SW480 (cell line): ENCODE measurements around the gene SYVN1.

Experiments
- DNase-seq: peaks from one replicate; pipeline ENCODE4 v3.0.0-alpha.2; 2016; ENCODE audit warnings: low spot score

SYVN1 gene

DNA sequence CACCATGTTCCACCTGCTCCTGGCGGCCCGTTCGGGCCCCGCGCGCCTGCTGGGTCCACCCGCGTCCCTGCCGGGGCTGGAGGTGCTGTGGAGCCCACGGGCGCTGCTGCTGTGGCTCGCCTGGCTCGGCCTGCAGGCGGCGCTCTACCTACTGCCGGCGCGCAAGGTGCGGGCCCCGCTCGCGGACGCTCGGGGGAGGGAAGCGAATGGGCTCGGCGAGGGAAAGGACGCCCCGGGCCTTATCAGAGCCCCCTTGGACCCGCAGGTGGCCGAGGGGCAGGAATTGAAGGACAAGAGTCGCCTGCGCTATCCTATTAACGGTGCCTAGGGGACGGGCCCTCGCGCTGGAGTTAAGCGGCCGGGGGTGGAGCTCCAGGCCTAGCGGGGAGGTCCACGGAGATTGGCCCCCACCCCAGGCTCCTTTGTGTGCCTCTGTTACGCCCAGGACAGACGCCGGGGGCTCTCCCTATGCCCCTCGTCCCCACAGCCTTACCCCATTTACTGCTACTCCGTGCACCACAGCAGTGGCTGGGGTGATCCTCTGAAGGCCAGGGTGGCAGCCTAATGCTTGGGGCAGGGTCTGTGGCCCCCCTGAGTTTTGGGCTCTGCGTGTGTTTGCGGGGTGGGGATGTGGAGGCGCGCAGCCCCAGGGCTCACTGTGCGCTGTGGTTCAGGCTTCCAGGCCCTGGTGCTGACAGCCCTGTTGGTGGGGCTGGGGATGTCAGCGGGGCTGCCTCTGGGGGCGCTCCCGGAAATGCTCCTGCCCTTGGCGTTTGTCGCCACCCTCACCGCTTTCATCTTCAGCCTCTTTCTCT is 21.6 kb downstream of the SYVN1 start:
- DNase-seq: peak; percentile 61

DNA sequence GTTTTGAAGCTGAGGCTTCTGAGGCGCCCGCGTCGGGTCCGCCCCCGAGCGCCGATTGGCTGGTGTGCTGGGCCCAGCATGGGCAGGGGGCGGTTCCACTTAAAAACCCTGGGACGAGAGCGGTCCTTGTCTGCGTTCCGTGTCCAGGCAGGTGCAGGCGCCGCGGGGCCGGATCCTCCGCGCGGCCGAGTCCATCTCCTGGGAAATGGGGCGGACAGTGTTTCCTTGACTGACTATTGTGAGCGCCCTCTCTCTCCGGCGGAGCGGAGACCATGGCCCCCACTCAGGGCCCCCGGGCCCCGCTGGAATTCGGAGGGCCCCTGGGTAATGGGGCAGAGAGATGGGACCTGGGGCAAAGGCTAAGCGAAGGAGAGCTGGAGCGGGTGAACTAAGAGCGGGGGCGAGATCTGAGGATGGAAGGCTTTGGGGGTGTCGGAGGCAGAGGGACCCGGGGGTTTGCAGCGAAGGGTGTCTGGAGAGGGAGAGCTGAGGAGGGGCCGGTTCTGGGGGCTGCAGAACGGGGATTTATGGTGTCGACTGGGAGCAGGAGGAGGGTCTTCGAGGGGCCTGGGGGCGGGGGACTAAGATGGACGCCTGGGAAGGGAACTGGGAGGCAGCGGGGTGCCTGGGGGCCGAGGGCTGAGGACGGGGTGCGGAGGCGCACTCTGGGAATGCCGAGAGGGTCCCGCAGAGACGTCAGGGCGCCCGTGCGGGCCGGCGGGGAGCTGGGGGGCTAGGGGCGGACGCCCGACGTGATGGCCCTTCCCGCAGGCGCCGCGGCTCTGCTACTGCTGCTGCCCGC is 22.4 kb downstream of the SYVN1 start, which contains the start of gene TM7SF2:
Gene TM7SF2 (plus strand): TSS at position 129 of the 802 bp plus-strand sequence. CDS start 144 bp downstream, at position 273.
- DNase-seq: peak; percentile 95

DNA sequence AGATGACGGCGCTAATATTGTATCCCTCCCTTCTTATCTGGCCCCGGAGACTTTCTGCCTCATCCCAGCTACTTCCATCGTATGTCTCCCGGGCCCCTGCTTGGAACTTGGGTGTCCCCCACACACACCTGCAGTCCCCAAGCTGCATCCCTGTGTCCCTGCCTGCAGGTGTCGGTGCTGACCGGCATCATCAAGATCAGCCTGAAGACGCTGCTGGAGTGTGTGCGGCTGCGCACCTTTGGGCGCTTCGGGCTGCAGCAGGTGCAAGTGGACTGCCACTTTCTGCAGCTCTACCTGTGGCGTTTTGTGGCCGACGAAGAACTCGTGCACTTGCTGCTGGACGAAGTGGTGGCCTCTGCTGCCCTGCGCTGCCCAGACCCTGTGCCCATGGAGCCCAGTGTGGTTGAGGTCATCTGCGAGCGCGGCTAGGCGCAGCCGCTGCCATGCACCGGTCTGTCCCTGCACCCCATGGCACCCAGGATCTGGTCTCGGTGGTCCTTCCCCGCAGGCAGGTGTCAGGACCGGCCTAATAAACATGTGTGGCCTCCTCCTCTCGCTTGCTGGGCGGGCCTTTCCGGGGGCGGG is 23.1 kb downstream of the SYVN1 start:
- DNase-seq: no peak

DNA sequence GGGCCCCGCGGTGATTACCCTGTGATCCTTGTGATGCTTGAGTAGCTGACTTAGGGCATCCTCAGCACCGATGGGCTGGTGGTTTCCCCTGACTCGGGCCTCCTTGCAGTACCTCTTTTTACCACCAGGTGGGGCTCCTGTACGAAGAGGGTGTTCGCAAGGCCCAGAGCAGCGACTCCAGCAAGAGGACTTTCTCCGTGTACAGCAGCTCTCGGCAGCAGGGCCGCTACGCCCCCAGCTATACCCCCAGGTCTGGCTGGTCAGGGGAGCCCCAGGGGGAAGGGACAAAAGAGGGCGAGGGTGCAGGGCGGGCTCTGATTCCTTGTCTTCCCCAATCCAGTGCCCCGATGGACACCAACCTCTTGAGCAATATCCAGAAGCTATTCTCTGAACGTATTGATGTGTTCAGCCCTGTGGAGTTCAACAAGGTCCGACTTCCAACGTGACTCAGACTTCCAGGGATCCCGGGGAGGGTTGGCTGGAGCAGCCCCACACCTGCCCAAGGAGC is 23.9 kb downstream of the SYVN1 start:
- DNase-seq: peak; percentile 79

DNA sequence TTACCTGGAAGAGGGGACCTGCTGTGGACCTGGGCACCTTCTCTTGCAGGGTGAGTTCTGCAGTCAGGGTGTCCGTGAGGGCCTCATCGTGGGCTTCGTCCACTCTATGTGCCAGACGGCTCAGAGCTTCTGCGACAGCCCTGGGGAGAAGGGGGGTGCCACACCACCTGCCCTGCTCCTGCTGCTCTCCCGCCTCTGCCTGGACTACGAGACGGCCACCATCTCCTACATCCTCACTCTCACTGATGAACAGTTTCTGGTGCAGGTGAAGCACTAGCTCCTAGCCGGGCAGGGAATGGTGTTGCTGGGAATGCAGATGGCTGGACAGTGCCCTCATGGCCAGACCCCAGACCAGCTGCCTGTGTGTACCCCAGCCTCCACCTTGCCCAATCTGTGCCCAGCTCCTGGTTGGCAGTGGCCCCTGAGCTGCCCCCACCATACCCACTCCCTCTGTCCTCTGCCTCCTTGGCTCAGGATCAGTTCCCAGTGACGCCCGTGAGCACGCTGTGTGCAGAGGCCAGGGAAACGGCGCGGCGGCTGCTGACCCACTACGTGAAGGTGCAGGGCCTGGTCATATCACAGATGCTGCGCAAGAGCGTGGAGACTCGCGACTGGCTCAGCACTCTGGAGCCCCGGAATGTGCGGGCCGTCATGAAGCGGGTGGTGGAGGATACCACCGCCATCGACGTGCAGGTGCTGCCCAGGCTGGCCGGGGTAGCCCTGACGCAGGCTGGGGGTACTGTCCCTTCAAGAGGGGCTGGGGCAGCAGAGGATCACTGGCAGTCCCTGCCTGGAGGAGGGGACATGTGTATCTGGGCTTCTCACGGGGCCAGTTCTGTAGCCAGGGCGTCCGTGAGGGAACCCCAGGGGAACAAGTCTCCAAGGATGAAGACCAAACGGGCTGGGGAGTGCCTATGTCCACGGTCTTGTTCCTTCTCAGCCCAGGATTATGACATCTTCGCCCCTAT is 24.8 kb downstream of the SYVN1 start:
- no peak for DNase-seq

DNA sequence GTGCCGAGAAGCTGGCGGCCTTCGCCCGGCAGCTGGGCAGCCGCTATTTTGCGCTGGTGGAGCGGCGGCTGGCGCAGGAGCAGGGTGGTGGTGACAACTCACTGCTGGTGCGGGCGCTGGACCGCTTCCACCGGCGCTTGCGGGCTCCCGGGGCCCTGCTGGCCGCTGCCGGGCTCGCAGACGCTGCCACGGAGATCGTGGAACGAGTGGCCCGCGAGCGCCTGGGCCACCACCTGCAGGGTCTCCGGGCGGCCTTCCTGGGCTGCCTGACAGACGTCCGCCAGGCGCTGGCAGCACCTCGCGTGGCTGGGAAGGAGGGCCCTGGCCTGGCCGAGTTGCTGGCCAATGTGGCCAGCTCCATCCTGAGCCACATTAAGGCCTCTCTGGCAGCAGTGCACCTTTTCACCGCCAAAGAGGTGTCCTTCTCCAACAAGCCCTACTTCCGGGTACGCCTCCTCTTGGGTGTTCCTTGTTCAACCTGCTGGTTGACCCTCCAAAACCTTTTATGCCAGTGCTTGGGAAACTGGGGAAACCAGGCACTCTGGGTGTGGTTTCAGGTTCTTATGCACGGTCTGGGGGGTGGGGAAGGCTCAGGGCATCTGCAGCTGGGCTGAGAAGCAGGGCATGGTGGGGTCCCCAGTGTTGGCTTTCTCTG is 25.7 kb downstream of the SYVN1 start:
- no peak for DNase-seq

DNA sequence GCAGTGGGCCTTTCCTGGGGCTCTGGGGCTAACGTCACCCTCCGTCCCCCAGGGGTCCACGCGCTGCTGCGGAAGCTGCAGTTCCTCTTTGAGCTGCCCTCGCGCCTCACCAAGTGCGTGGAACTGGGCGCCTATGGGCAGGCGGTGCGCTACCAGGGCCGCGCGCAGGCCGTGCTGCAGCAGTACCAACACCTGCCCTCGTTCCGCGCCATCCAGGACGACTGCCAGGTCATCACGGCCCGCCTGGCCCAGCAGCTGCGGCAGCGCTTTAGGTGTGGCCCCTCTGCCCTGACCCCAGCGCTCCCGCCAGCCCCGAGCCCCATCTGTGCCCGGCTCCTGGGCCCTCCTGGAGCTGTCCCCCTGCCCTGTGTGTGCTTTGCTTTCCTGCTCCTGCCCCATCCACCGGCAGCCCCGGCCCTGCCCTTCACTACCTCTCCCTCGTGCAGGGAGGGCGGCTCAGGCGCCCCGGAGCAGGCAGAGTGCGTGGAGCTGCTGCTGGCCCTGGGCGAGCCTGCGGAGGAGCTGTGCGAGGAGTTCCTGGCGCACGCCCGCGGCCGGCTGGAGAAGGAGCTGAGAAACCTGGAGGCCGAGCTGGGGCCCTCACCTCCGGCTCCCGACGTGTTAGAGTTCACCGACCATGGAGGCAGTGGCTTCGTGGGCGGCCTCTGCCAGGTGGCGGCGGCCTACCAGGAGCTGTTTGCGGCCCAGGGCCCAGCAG is 26.4 kb downstream of the SYVN1 start:
- no peak for DNase-seq

DNA sequence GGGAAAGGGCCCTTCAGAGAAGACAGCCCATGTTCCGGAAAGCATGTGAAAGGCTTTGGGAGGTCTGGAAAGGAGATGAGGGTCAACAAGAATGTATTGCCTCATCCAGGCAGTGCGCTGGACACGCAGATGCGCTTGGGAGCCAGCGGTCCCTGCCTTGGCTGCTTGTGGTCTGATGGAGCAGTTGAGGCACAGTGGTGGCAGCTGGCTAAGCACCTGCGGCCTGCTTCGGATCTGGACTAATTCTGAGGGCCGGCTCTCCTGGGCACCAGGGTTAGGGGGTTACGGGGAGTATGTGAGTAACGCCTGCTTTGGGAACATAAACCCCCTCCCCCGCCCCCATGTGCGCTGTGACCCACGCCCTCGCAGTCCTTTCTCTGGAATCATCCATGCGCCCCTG is 27.2 kb downstream of the SYVN1 start:
- no peak for DNase-seq

DNA sequence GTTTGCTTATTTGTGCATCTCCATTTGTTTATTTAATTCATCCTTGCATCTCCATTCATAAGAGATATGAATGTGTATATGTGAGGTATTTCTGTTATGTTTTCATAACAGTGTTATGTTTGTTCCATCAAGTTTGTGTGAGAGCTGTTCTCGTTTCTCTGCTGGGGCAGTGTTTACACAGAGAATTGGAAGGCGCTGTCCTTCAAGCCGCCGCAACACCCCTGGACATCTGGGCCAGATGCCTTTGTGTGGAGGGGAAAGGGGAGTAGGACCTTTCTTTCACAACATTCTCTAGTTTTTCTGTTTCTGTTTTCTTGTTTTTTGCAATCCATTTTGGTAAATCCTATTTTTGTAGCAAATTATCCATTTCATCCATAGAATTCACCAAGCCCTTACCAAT is 29.7 kb downstream of the SYVN1 start:
- DNase-seq: no peak

DNA sequence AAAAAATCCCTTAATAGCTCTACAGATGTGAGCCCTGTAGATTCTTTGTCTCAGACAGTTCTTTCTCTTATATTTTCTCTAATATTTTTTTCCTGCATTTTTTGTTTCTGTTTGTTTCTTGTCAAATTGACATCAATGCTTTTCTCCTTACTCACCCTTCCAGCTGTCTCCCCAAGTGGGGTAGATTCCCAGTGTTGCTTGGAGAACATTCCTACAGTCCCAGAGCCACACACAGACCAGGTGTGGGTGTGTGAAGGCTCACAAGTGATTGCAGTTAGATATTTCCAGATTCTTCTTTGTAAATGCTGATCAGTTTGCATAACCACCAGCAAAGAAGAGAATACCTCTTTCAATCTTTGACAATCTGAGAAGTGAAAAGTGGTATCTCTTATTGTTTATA is 30.8 kb downstream of the SYVN1 start:
- no peak for DNase-seq

DNA sequence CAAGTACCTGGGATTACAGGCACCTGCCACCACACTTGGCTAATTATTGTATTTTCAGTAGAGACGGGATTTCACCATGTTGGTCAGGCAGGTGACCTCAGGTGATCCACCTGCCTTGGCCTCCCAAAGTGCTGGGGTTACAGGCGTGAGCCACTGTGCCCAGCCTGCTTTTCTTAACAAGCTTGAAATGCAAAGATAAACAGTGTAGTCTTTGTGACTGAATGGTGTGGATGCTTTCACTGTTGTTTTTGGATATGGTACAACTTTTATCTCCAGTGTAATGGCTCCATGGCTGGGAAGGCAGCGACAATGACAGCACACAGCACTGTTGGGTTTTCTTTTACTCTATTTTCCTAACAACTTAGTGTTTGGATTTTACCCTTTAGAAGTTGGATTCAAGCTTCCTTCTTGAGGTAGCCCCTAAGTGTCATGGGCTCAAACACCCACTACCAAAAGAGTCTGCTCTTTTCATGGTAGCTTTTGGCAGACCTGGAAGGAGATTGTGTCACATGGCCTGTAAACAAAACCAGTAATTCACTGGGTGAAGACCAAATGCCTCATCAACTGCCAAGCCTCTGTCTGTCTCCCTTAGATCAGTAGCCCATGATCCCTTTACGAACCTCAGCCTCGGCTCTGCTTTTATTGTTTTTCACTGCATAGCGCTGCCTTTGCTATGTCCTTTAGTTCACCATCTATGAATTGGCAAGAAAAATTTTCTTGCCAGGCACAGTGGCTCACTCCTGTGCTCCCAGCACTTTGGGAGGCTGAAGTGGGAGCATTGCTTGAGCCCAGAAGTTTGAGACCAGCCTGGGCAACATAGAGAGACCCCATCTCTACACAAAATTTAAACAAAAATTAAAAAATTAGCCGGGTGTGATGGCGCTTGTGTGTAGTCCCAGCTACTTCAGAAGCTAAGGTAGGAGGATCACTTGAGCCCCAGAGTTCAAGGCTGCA is 31.9 kb downstream of the SYVN1 start:
- no peak for DNase-seq

DNA sequence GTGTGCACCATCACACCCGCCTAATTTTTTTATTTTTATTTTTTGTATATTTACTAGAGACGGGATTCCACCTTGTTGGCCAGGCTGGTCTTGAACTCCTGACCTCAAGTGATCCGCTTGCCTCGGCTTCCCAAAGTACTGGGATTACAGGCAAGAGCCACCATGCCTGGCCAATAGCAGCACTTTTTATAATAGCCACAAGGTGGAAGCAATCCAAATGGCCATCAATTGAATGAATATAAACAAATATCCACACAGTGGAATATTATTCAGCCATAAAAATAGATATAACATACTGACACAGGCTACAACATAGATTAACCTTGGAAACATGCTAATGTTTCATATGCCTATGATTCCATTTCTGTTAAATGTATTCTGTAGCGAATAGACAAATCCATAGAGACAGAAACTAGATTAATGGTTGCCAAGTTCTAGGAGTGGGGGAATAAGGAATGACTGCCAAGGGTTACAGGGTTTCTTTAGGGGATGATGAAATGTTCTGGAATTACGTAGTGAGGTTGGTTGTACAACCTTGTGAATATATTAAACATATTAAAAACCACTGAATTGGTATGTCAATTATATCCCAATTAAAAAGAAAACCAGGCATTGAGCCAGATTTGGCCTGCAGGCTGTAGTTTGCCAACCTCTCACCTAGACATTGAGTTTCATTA is 33.5 kb downstream of the SYVN1 start:
- no peak for DNase-seq

DNA sequence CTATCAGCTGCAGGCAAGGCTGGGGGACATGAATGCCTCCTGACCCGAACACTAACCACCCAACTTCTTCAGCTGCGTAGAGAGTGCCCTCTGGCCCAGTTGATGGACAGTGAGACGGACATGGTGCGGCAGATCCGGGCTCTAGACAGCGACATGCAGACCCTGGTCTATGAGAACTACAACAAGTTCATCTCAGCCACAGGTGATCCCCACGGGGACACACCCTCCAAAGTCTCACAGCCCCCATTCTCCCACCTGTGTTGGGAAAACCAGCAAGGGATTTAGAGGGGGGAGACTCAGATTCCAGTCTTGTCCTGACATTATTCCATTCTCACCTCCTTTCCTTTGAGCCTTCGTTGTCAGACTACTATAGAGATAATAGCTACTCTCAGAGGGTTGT is 37.4 kb downstream of the SYVN1 start:
- no peak for DNase-seq

DNA sequence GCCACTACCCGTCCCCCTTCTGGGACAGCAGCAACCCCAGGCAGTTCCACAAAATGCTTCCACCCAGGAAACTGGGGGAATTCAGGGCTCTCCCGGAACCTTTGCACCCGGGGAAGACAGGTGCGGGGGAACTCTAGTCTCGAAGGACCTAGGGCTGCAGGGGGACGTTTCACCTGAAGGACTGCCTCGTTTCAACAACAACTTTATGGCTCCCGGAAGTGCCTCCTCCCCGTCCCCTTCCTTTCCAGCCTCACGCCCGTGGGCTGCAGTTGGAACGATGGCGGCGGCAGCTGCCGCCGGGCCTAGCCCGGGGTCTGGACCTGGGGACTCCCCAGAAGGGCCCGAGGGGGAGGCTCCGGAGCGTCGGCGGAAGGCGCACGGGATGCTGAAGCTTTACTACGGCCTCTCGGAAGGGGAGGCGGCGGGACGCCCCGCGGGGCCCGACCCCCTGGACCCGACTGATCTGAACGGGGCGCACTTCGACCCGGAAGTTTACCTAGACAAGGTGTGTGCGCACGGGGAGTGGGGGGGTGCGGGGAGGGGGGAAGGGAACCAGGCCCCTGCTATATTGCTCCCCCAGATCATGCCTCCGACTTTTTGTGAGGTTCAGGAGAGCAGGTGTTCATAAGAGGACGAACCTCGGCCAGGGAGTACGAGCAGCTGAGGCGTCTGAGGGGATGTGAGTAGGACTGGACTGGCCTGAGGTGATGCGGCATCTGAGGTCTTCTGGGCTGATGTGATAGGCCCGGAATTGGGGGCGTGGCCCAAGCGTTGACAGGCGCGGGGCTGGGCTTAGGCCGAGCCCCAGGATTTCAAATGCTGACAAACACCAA is 38.1 kb downstream of the SYVN1 start, which contains the start of gene VPS51:
Gene VPS51 (plus strand): TSS at position 241 of the 833 bp plus-strand sequence. CDS start 37 bp downstream, at position 278.
- peak; percentile 94 for DNase-seq

DNA sequence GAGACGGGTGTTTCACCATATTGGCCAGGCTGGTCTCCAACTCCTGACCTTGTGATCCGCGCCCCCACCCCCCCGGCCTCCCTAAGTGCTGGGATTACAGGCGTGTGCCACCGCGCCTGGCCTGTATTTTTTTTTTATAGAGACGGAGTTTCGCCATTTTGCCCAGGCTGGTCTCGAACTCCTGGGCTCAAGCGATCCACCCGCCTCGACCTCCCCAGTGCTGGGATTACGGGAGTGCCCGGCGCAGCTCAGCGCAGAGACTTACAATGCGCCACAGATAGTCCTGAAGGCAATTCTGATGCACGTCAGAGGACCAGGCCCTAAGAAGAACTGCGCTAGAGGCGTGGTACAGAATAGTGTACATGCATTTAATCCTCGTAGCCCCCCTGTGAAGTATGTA is 38.9 kb downstream of the SYVN1 start:
- DNase-seq: no peak

DNA sequence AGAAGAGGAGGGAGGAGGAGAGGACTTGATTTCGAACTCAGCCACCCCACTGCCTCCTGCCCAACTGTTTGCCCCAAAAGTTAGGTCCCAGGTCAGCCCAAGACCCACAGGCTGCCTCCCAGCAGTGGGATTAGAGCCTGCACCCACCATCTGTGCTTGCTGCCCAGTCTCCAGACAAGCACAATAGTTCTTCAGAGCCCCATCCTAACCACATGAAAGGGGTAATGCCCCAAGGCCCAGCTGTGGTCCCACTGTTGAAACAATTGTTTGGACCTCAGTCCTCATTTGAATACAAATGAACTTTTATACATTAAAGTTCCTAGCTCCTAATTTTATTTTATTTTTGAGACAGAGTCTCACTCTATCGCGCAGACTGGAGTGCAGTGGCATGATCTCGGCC is 43.7 kb downstream of the SYVN1 start:
- DNase-seq: no peak

DNA sequence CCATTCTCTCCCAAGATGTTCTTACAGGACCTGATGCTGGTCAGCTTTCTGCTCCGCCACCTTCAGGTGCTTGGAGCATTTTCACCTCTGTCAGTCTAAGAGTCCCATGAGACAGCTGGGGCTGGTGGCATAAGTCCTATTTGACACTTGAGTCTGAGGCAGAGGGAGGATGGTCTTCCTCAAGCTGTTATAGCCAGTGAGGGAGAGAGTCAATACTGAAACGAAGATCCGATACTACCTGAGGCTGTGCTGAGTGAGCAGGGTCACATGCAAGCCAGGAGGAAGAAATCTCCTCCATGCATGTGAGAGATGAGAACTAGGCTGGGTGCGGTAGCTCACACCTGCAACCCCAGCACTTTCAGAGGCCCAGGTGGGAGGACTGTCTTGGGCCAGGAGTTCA is 44.7 kb downstream of the SYVN1 start:
- no peak for DNase-seq
